Ramos (cell line): ENCODE data around the gene MAIP1.

ENCODE experiments used
- in situ Hi-C: fragments of 300-500 bp; cut with MboI; formaldehyde crosslinking; loops from one replicate; pipeline ENCODE4 v1.14.3; 2022; ENCODE audit warnings: low sequenced_read_pairs; ENCODE audit not compliant: unreplicated experiment

The MAIP1 gene

DNA sequence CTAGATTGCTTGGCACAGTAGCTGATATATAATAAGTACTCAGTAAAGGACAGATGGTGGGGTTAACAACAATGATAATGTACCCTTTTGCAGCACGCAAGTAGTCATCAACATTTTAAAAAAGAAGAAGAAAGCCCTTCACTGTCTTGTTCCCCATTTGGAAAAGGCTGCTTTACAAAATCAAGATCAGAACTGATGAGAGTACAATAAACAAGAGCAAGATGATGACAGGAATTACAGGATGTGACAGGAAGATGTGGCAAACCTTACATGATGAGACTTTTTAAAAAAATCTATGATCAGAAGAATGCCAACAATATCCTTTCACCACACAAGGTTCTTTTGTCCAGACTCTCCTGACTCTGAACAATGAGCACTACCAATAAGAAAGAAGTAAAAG lies 9.2 kb upstream of the MAIP1 start:
- in situ Hi-C loops: no loop called here

GRCh38 chr2:199946836-199947235 lies 8.5 kb upstream of the MAIP1 start:
- in situ Hi-C loops: no loop called here

GRCh38 chr2:199950396-199950795 lies 5.0 kb upstream of the MAIP1 start:
- in situ Hi-C loops: no loop called here

DNA sequence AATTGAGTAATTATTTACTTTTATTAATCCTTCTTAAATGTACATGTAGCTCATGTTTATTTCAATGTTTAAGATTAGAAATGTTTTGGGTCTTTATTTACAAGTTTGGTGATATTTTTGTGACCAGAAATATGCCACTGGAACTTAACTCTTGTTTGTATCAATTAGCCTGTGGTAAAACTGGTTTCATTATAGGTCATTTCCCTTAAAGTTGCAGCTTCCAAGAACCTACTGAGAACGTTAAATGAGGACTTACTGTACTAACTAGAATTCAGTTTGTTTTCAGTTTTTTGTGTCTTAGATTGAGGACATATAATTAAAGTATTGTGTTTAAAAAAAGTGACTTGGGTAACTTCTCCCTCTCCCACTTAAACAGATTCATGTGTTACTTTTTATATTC lies 4.4 kb upstream of the MAIP1 start:
- in situ Hi-C loops: no loop called here

DNA sequence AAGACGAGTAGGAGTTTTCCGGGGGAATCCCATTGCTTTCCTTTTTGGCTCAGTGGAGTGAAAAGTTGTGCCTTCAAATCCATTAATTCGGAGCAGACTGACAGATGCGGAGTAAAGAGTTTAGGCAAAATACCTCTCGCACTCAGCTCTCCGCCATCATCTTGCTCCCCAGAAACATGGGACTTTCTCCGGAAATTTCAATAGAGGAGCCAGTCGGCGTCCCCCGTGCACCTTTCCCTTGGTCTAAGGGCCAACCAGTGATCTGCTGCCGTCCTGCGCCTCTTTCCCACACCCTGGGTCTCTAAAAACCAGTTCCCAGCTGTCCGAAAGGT lies 409 bp upstream of the MAIP1 start:
- in situ Hi-C loops: no loop called here

DNA sequence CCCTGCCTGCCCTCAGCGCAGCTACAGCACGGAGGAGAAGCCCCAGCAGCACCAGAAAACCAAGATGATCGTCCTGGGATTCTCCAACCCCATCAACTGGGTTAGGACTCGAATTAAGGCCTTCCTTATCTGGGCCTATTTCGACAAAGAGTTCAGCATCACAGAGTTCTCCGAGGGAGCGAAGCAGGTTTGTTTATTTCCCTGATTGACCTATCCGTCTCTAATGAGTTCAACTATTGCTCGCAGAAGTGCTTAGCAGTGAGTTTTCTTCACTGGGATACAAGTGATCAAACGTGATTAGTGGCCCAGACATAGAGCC lies 639 bp downstream of the MAIP1 start:
- in situ Hi-C loops: no loop called here

DNA sequence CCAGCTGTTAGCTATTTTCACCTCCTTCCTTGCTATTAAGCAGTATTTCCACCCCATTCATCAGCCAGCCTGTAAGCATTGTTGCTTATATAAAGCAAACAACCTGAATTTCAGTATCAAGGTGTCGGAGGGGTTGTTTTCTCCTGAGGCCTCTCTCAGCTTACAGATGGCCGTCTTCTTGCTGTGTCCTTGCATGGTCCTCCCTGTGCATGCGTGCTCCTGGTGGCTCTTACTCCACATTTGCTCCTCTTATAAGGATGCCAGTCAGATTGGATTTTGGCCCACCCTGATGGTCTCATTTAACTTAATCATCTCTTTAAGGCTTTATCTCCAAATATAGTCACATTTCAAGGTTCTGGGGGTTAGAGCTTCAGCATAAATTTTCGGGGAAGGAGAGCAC lies 2.6 kb downstream of the MAIP1 start:
- in situ Hi-C loops: no loop called here

- in situ Hi-C loops: no loop called here
Observed at GRCh38 chr2:199962203-199962602, 6.8 kb downstream of the MAIP1 start.

- in situ Hi-C loops: no loop called here
Observed at GRCh38 chr2:199966405-199966804, 11.0 kb downstream of the MAIP1 start.

- in situ Hi-C loops: no loop called here
Observed at GRCh38 chr2:199966976-199967375, 11.6 kb downstream of the MAIP1 start.

DNA sequence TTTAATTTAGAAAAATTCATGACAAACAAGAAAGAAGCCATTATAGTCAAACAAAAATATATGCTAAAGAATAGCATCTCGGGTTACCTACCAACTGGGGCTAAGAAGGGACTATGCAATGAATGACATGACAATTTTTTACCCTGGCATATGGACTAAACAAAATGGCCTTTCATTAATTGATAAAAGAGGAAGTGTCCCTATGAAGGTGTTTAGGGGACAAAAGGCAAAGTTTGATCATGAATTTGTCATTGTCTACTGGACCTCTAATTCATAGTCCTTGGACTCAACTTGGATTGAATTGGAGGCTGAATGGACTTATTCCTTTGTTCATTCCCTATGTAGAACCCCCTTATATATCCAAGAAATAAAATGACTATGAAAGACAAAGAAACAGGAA lies 12.7 kb downstream of the MAIP1 start:
- in situ Hi-C loops: no loop called here

- in situ Hi-C loops: loop anchor here (5.0 kb wide), 1 partner anchor 500 kb away; no protein-coding TSS in a partner anchor
Observed at GRCh38 chr2:199972088-199972626, 16.8 kb downstream of the MAIP1 start.

DNA sequence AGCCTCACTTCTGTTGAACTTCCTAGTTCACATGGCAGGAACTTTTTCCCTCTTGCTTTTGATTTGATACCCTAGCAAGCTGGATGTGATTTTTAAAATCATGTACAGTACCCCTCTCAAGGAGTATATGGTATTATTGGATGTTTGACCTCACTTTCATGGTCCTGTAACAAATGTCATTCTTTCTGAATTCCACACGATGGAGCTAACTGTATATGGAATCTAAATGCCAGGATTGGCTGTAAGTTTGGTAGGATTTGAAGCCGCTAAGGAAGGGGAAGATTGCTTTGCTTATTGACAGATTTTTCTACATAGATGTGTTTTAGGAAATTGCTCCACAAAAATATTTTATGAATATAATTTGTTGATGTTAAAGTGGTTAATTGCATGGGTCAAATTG lies 18.3 kb downstream of the MAIP1 start:
- in situ Hi-C loops: loop anchor here (5.0 kb wide), 1 partner anchor 499 kb away; no protein-coding TSS in a partner anchor

- in situ Hi-C loops: no loop called here
Observed at GRCh38 chr2:199975273-199975895, 20.0 kb downstream of the MAIP1 start.

DNA sequence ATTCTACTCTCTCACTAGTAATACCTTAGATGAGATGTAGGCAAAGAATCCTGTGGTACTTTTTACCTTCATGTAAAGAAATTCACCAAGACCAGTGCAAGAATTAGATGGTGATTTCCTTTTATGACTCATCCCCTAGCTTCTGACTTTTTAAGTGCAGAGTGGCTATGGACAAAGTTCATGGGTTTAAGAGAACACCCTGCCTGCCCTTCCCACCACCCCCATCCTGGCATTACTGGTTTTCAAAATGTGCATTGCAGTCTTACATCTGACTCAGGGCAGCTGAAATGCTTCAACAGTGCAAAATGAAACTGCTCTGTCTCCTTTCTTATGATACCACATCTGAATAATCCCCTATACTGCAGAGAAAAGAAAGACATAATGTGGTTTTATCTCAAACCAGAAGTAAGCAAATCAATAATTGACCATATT lies 22.6 kb downstream of the MAIP1 start:
- in situ Hi-C loops: no loop called here

DNA sequence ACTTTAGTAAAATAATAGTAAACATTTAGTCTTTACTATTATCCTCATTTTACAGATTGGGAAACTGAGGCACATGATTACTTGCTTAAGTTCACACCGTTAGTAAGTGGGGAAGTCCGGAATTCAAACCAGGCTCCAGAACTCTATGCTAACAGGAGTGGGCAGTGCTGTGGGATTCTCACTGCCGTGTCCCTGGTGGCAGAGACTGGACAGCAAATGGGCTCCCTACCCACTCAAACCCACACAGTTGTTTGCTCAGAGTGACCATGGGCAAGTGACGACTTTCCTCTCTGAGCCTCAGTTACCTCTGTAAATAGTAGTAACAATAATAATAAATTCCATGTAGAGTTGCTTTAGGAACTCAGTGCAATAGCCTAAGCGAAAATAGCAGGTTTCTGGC lies 24.0 kb downstream of the MAIP1 start:
- in situ Hi-C loops: no loop called here

DNA sequence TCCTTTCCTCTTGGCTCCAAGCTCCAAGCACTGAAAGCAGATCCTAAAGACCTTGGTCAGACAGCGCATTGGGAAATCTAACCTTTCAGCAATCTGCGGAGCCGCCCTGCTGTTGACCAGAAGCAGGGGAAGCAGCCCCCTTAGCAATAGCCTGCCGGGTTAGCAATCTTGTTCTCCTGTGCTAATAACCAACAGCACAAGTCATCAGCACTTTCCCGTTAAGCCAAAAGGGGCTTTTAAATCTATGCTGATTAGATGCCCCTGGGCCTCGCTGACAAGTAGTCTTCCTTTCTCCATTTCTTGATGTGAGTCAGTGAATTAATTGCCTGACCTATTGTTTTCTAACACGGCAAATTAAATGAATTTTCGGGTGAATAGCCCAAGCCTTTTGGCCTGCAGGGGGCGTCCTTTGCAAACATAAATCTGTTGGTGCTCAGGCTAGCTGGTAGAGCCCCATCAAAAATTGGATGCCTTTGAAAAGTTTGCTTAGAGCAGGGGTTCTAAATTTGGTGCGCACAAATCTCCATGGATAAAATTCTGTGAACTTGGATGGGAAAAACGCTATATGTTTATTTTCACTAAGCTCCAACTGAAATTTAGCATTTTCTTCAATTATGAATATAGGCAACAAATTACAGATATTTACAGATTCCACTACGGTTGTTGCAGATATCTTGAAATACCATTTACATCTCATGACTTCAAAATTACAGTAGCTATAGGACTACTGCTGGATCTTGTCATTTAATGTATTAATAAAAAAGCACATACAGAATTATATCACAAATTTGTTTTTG lies 24.6 kb downstream of the MAIP1 start:
- in situ Hi-C loops: loop anchor here (10.0 kb wide), 1 partner anchor 725 kb away; no protein-coding TSS in a partner anchor

DNA sequence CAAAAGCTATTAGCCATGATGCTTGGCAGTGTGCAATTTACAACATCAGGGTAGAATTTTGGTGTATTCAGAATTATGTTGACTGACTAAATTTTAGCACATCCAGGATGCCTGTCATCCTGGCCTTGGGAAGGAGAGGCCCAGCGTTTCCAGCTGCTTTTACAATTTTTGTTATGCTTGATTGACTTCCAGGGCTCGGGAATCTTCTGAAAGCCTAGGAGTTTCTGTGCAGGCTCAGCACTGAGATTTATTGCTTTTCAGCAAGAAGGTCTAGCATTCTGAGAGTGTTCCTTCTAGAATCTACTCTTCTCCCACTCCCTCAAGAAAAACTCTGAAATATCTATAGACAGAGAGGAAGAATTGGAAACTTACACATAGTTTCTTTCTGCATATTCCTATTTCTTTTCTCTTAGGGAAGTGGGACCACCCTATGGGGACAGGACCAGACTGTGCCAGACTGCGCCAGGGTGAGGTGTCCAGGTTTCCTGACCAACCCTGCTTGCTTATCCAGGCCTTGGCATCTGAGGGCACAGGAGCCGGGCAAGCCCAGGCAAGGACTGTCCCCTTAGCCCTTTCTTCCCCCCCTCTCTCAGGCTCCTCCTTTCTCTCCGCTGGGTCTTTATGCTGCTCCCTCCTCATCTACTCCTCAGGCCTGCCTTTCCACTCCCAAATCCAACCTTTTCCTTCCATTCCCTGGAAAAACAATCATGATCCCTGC lies 26.9 kb downstream of the MAIP1 start:
- in situ Hi-C loops: loop anchor here (10.0 kb wide), 1 partner anchor 723 kb away; no protein-coding TSS in a partner anchor

DNA sequence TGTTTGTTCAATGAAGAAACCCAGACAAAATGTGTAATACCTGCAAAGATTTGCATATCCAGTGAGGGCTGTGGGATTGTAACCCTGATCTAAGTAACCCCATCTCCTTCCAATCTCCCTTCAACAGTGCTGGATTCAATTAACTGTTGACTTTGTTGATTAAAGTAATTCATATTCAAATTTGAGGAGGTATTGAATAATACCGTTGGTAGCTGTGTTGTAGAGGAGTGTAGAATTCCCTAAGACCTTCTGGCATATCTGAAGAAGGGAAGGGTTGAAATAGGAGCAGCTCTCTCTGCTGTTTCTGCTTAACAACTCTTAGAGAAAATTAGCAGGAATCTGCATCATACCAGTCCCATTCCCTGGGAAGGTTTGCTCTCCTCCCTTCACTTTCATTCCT lies 28.2 kb downstream of the MAIP1 start:
- in situ Hi-C loops: loop anchor here (10.0 kb wide), 1 partner anchor 721 kb away; no protein-coding TSS in a partner anchor

DNA sequence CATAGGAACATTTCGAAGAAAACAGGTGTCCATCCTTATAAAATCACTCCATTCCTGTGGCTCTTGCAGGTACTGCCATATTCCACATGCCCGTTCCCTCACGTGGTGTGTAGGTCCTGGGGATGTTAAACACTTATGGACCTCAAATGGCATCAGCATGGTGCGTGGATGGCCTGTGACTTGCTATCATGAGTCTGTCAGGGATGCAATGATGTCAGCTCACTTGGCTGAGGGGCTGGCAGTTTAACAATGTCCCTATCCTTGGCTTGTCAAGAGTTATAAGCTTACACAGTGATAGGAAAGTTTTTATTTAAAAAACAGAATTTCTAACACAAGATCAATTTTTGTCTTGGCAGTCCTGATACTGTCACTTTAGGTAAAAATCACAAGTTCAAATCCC lies 28.8 kb downstream of the MAIP1 start:
- in situ Hi-C loops: loop anchor here (10.0 kb wide), 1 partner anchor 721 kb away; no protein-coding TSS in a partner anchor

DNA sequence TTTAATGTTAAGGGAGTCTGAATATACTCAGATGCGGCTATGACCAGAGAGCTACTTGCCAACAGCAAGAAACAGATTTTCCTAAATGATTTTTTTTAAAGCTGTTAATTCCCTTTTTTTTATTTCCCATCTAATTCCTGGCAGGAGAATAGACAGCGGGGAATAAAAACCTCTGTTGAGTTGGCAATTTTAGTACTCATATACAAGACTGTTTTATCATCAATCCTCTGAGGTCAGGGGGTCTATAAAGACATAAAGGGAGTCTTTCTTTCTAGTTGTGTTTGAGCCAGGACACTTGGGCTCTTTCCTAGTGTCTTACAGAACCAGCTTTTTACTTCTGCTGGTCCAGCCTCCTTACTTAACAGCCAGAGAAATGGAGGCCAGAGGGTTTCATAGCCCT lies 29.4 kb downstream of the MAIP1 start:
- in situ Hi-C loops: loop anchor here (10.0 kb wide), 1 partner anchor 720 kb away; no protein-coding TSS in a partner anchor
